Testis (tissue), 2 donors: ENCODE data around the gene SEMA3B.

Source experiments
- POLR2A ChIP-seq: fragments of 450-650 bp; IDR thresholded peaks from one replicate; pipeline ENCODE4 v1.6.1; 2017; ENCODE audit warnings: antibody characterized with exemption, mild to moderate bottlenecking, moderate library complexity
- TF ChIP-seq, protein P1 (sequence below), 3 experiments: fragments of 450-650 bp in 2 of 3; fragments of 200-600 bp in 1 of 3; sonication (generic) in 1 of 3; IDR thresholded peaks; one replicate each; pipeline ENCODE4 v1.5.1; 2016 to 2019; ENCODE audit warnings: antibody characterized with exemption in 3 of 3, mild to moderate bottlenecking in 2 of 3, moderate library complexity in 1 of 3

DNA sequence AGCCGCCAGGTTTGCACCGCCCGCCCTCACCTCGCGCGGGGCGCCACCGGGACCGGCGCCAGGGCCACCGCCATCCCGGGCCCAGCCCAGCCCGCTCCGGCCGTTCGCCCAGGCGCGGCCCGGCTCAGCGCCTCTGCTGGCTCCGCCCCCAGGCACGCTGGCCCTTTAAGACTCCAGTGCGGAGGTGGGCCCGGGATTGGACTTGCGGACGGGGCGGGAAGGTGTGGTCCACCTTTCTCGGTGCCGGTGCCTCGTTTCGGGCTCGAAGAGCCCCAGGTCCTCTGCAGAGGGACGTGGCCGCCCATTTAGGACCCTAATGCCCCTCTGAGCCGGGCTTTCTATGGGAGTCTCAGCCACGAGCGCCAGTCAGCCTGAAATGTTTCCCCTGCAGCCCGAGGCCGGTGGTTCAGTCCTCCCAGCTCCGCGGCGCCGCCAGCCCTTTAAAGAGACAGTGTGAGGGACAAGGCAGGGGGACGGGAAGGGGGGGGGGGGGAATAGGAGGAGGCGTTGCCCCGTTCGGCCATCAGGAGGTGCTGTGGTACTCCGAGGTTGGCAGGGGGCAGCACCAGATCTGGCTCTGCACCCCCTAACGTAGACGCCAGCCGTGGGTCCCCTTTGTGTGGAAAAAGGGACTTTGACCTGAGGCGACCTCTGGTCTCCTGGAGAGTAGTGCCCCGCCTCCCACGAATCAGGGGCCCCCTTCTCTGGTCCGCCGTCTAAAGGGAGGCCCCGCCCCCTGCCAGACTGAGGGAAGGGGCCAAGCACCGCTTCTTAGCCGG is 52.6 kb downstream of the SEMA3B start:
- TF ChIP-seq, protein P1, sequence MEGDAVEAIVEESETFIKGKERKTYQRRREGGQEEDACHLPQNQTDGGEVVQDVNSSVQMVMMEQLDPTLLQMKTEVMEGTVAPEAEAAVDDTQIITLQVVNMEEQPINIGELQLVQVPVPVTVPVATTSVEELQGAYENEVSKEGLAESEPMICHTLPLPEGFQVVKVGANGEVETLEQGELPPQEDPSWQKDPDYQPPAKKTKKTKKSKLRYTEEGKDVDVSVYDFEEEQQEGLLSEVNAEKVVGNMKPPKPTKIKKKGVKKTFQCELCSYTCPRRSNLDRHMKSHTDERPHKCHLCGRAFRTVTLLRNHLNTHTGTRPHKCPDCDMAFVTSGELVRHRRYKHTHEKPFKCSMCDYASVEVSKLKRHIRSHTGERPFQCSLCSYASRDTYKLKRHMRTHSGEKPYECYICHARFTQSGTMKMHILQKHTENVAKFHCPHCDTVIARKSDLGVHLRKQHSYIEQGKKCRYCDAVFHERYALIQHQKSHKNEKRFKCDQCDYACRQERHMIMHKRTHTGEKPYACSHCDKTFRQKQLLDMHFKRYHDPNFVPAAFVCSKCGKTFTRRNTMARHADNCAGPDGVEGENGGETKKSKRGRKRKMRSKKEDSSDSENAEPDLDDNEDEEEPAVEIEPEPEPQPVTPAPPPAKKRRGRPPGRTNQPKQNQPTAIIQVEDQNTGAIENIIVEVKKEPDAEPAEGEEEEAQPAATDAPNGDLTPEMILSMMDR (IDR thresholded peaks at IDR 0.05): peak; percentile 45 to 65 (median 51)
- no peak for TF ChIP-seq POLR2A
